Endometrial microvascular endothelial cells (primary cell): ENCODE results near the gene COX5A. TPM values are rescaled to one million over a fixed set of nuclear protein-coding genes. Genes with fewer than 3 reads are reported as not detected.

Experiments used
- in situ Hi-C: cut with HindIII; loops from 2 replicates; pipeline ENCODE4 v1.10.0; 2017; ENCODE audit warnings: low sequenced_read_pairs, low pct_unique_long_range_greater_than_20kb; ENCODE audit errors: inconsistent ontology term
- total RNA-seq: library from RNA; depleted of rRNA; stranded (reverse); fragments of >200 nt; gene quantifications from one replicate; pipeline ENCODE4 v1.2.3, GENCODE V29; 2015; ENCODE audit errors: inconsistent ontology term

The COX5A gene
- total RNA-seq, 1 donor from 2014 or later, result 116 TPM

DNA sequence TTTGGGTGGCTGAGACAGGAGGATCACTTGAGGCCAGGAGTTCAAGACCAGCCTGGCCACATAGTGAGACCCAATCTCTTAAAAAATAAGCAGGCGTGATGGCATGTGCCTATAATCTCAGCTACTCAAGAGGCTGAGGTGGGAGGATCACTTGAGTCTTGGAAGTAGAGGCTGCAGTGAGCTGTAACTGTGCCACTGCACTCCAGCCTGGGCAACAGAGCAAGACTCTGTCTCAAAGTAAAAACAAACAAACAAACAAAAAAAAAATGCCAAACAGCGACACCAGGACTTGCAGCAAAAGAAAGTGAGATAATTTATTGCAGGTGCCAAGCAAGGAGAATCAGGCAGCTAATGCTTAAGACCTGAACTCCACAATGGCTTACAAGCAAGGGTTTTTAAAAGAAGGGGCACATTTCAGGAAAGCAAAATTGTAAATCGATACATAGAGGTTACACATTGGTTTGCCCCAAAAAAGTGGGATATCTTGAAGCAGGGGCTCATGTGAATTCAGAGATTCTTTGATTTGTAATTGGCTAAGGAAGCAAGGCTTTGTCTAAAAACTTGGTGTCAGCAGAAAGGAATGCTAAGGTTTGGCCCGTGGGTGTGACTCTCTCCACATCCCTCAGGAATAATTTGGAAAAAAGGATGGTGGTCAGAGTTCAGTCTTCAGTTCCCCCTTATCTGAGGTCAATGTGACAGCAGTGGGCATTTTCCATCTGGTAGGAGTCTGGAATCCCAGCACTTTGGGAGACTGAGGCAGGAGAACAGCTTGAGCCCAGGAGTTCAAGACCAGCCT, 53.2 kb downstream of the COX5A start:
- in situ Hi-C loops, result no loop called here

DNA sequence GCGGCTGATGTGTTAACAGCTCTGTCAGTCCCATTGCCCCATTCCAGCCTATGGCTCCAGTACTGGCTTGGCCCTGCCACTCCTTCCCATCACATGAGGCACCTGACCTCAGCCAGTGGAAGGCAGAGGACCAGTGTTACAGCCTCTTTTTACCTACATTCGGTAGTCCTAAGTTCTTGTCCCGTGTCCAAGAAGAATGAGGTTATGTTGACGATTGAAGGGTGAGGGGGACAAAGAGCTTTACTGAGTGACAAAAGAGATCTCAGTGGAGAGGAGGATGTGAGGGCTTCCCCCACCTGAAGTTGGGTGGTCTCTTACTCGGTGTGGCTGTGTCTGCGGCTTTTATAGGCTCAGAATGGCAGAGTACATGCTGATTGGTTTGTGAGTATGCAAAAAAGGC, 55.3 kb downstream of the COX5A start:
- in situ Hi-C loops, result no loop called here

DNA sequence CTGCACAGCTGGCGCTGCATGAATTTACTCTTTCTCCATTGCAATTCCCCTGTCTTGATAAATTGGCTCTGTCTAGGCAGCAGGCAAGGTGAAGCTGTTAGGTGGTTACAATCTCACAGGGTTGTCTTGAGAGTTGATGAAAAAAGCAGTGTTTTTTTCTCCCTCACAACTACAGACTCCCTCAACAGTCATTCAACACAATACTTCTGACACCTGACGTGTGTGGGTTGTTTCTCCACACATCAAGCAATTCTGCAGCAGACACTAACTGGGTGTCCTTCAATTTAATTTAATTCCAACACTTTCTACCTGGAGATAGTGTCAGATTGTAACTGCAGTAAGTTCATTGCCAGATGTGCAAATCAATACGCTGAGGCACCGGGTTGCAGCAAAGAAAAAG, 59.6 kb downstream of the COX5A start:
- in situ Hi-C loops, result no loop called here

DNA sequence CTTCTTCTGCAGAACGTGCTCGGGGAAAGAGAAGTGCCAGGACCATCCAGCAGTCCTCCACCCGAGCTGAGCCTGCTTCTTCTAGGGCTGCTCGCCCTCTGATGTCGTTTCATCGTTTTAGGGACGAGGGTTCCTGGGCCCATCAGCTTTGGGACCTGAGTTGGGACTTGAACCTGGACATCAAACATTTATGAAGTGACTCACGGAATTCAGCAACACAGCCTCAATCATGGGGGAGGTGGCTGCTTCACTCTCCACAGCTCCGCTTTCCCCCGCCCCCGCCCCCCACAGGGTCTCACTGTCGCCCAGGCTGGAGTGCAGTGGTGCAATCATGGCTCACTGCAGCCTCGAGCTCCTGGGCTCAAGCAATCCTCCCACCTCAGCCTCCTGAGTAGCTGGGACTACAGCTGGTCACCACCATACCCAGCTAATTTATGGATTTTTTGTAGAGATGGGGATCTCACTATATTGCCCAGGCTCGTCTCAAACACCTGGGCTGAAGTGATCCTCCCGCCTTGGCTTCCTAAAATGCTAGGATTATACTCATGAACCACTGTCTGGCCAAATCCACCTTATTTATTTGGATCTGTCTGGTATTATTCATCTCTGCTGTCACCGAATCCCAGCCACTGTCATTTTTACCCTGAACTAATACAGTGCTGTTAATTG, 64.0 kb downstream of the COX5A start:
- in situ Hi-C loops, result no loop called here

DNA sequence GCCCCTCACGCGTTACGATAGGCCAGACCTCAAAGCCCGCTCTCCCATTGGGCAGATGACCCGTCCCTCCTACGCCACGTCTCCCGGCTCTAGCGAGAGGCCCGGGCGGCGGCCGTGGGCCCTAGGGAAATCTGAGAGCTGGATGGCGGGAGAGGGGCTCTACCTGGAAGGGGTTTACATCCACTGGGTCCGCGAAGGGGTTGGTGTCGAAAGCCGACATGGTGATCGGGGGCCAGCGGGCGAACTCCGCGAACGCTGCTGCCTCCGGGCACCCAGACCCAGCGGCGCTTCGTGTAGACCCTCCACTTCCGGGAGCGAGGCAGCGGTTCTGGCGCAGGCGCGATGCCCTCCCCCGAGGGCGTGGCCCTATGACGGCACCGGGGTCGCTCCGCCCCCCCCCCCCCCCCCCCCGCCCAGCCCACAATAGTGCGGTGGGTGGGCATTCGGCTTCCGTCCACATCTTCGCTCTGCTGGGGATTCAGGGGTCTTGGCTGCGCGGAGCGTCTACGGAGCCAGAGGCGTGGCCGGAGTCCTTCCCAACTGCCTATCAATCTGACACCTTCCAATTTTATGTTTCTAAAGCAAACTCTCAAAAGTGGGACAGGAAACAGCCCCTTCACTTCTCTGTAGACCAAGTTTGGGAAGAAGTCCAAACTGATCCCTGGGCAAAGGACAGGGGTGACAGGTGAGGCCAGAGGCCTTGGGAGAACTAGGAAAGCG, 64.7 kb downstream of the COX5A start, which contains the start of gene SCAMP2:
SCAMP2 (minus strand) TSS at position 330 of the 720 bp plus-strand sequence; CDS start at position 220, 110 bp downstream.
- in situ Hi-C loops, result no loop called here

DNA sequence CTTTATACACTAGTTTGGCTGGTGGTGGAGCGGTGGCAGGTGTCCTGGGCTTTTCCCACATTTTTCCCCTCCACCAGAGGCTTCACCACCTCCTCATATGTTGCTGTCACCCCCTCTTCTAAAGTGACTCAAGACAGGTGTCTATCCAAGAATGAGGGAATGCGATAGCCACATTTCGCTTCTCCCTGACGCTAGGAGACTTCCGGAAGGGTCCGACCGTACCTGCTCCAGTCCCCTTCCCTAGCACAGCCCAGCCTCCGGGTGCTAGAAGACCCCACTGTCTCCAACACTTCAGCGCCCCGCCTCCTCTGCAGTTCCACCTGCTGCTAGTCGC, 65.2 kb downstream of the COX5A start:
- in situ Hi-C loops, result no loop called here

DNA sequence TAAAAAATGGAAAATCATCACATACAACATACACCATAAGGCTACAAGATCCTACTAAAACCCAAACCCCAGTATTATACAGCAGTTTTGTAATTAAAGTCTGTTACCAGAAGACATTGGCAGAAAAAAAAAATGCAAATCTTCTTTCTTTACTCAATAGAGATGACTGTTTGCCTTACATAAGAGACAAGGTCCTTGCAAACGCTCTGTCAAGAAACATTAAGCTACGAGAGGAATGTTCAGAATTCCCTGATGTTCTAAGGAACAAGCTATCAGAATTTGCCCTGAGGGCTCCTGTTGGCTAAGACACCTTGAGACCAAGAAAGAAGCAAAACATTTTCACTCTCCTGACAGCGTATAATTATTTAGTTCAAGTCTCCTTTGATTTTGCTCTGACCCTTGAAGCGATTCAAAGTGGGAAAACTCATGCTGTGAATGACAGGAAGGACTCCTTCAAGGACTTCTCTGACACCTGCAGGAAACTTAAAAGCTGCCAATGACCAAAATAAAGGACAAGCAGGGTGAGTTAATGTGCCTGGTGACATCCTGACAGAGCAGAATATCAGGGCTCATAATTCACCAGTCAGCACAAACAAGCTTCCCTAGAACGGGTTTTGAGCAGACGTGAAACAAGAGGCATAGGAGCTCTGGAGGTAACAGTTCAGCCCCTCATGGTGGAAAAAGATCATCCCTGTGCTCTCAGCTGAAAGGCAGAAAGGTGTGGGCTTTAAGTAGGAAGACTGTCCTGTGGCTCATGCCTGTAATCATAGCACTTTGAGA, 67.2 kb downstream of the COX5A start:
- in situ Hi-C loops, result no loop called here

Other genes with a start within 250 kb of the COX5A start
- 14.2 TPM for gene EDC3, start 242.0 kb downstream of the COX5A start, total RNA-seq
- gene CYP1A1, start 212.5 kb downstream of the COX5A start, total RNA-seq, result 0.37 TPM
- not detected for gene CYP1A2, start 189.2 kb downstream of the COX5A start, total RNA-seq
- gene CSK, start 156.0 kb downstream of the COX5A start, total RNA-seq, result 35.7 TPM
- not detected for gene LMAN1L, start 125.2 kb downstream of the COX5A start, total RNA-seq
- not detected for gene CPLX3, start 111.4 kb downstream of the COX5A start, total RNA-seq
- gene ULK3, start 94.9 kb downstream of the COX5A start, total RNA-seq, result 40.2 TPM
- gene SCAMP2, start 64.7 kb downstream of the COX5A start, total RNA-seq, result 93.2 TPM
- gene MPI, start 48.0 kb downstream of the COX5A start, total RNA-seq, result 48.7 TPM
- 30.4 TPM for gene FAM219B, start 31.2 kb downstream of the COX5A start, total RNA-seq
- 11.8 TPM for gene RPP25, start 18.7 kb upstream of the COX5A start, total RNA-seq
- gene SCAMP5, start 57.5 kb upstream of the COX5A start, total RNA-seq, result 27.4 TPM
- 29.0 TPM for gene PPCDC, start 85.5 kb upstream of the COX5A start, total RNA-seq